GM12878 (cell line): ENCODE data around the gene TMEM178A. TPM values are rescaled to one million over a fixed set of nuclear protein-coding genes. Genes with fewer than 3 reads are reported as not detected.

ENCODE experiments used
- ATAC-seq: fragments of 200-7000 bp; cut with Tn5 transposase; 3 replicates; pipeline ENCODE4 v1.9.1; 2020; ENCODE audit warnings: mild to moderate bottlenecking, moderate library complexity
- BruUV-seq: library from RNA; stranded (reverse); fragments of 400-500 nt; replicated peaks from 2 replicates; lab custom pipeline; 2021; lab: Mats Ljungman, UMichigan
- CTCF ChIA-PET: fragments of 300-600 bp; sonication (Branson Sonifier 250); formaldehyde crosslinking; extraction: SDS; loops from one replicate; lab custom pipeline; 2021; ENCODE audit warnings: inconsistent platforms; lab: Yijun Ruan, JAX
- POLR2A ChIA-PET: fragments of 350-600 bp; formaldehyde crosslinking; extraction: SDS; loops from one replicate; lab custom pipeline; 2021; ENCODE audit warnings: inconsistent platforms; lab: Charles Lee
- RAD21 ChIA-PET: fragments of 300-600 bp; sonication (Branson Sonifier 250); formaldehyde crosslinking; loops from one replicate; lab custom pipeline; 2023; ENCODE audit warnings: antibody characterized with exemption; ENCODE audit not compliant: unreplicated experiment; lab: Charles Lee
- SMC1A ChIA-PET: fragments of 300-600 bp; sonication (Branson Sonifier 250); formaldehyde crosslinking; loops from one replicate; lab custom pipeline; 2023; ENCODE audit not compliant: unreplicated experiment, uncharacterized antibody; lab: Charles Lee
- DNase-seq: peaks from one replicate; pipeline ENCODE4 v3.0.0-alpha.2; 2011; ENCODE audit warnings: low read depth, low spot score
- FAIRE-seq: peaks from 3 replicates; lab custom pipeline; 2011; peaks lifted over from hg19 to GRCh38; lab: Jason Lieb, UNC
- H2AFZ ChIP-seq: 2 replicates; pipeline ENCODE4 v1.6.0; 2011; ENCODE audit warnings: low read depth, low read length, control low read depth; ENCODE audit not compliant: control insufficient read depth
- H3K27ac ChIP-seq: 2 replicates; pipeline ENCODE4 v1.5.1; 2011; ENCODE audit warnings: control low read depth; ENCODE audit not compliant: control insufficient read depth, insufficient read depth
- H3K27me3 ChIP-seq, 2 experiments: replicated peaks in 1 of 2; 2 replicates each; pipeline versions ENCODE4 v1.6.0 to v1.6.1; 2011; ENCODE audit warnings: low read length in 1 of 2; ENCODE audit not compliant: control insufficient read depth in 2 of 2, insufficient read depth in 2 of 2
- H3K36me3 ChIP-seq, 2 experiments: 2 replicates each; pipeline ENCODE4 v1.5.1; 2011; ENCODE audit warnings: low read length in 1 of 2; ENCODE audit not compliant: control insufficient read depth in 2 of 2, insufficient read depth in 2 of 2
- H3K4me1 ChIP-seq: 2 replicates; pipeline ENCODE4 v1.6.1; 2011; ENCODE audit warnings: mild to moderate bottlenecking, low read length, moderate library complexity, mixed read lengths; ENCODE audit not compliant: control insufficient read depth, insufficient read depth
- H3K4me2 ChIP-seq: 2 replicates; pipeline ENCODE4 v1.6.0; 2011; ENCODE audit warnings: control low read depth; ENCODE audit not compliant: control insufficient read depth, insufficient read depth
- H3K4me3 ChIP-seq: fragments of 200-600 bp; sonication (generic); 2 replicates; pipeline ENCODE4 v1.5.1; 2016
- H3K79me2 ChIP-seq: 2 replicates; pipeline ENCODE4 v1.6.0; 2011; ENCODE audit warnings: low read length; ENCODE audit not compliant: control insufficient read depth, insufficient read depth
- H3K9ac ChIP-seq: 2 replicates; pipeline ENCODE4 v1.8.0; 2011; ENCODE audit warnings: low read length, control low read depth, mixed read lengths; ENCODE audit not compliant: control insufficient read depth, insufficient read depth
- H3K9me3 ChIP-seq: replicated peaks from 3 replicates; pipeline ENCODE4 v1.5.1; 2011; ENCODE audit warnings: mild to moderate bottlenecking, low read length; ENCODE audit not compliant: control insufficient read depth, insufficient read depth
- H4K20me1 ChIP-seq: 2 replicates; pipeline ENCODE4 v1.6.0; 2011; ENCODE audit not compliant: control insufficient read depth, insufficient read depth
- BCL11A ChIP-seq: IDR thresholded peaks from 2 replicates; pipeline ENCODE4 v1.6.1; 2011; ENCODE audit warnings: low read depth, low read length
- CREB1 ChIP-seq: IDR thresholded peaks from 2 replicates; pipeline ENCODE4 v1.6.1; 2012; ENCODE audit warnings: low read depth, mild to moderate bottlenecking, inconsistent platforms
- DPF2 ChIP-seq: fragments of 450-650 bp; IDR thresholded peaks from 2 replicates; pipeline ENCODE4 v1.6.1; 2017; ENCODE audit warnings: mild to moderate bottlenecking
- ELK1 ChIP-seq: IDR thresholded peaks from 2 replicates; pipeline ENCODE4 v1.6.1; 2012; ENCODE audit warnings: low read depth, low read length, improper control_type of control experiment
- EZH2 ChIP-seq: IDR thresholded peaks from 2 replicates; pipeline ENCODE4 v1.6.1; 2012; ENCODE audit warnings: low read depth, mild to moderate bottlenecking, control low read depth, inconsistent platforms, low read length, borderline replicate concordance; ENCODE audit not compliant: control insufficient read depth
- HDAC2 ChIP-seq: fragments of 200-600 bp; sonication (generic); IDR thresholded peaks from 2 replicates; pipeline ENCODE4 v1.6.1; 2017
- IRF3 ChIP-seq: fragments of 450-650 bp; IDR thresholded peaks from 2 replicates; pipeline ENCODE4 v1.6.1; 2014; ENCODE audit warnings: mild to moderate bottlenecking
- NFIC ChIP-seq: IDR thresholded peaks from 2 replicates; pipeline ENCODE4 v1.6.1; 2012; ENCODE audit warnings: low read depth, mild to moderate bottlenecking, inconsistent platforms, low read length, moderate library complexity
- NFYB ChIP-seq: IDR thresholded peaks from 2 replicates; pipeline ENCODE4 v1.6.1; 2011; ENCODE audit warnings: low read depth, mild to moderate bottlenecking, low read length, improper control_type of control experiment, moderate library complexity; ENCODE audit not compliant: insufficient read depth
- PAX8 ChIP-seq: fragments of 450-650 bp; IDR thresholded peaks from 2 replicates; pipeline ENCODE4 v1.6.1; 2017; ENCODE audit warnings: mild to moderate bottlenecking, moderate library complexity
- POLR2AphosphoS2 ChIP-seq: IDR thresholded peaks from 2 replicates; pipeline ENCODE4 v1.6.1; 2011; ENCODE audit warnings: low read depth, mild to moderate bottlenecking, low read length, improper control_type of control experiment, moderate library complexity
- RFX5 ChIP-seq: IDR thresholded peaks from 2 replicates; pipeline ENCODE4 v1.6.1; 2011; ENCODE audit warnings: low read depth, low read length, improper control_type of control experiment
- SIN3A ChIP-seq: IDR thresholded peaks from 2 replicates; pipeline ENCODE4 v1.6.1; 2012; ENCODE audit warnings: low read depth, low read length, improper control_type of control experiment
- WGBS: methylation state at CpG from one replicate; pipeline ENCODE4 v1.1.6; 2016; ENCODE audit warnings: low lambda C conversion rate; ENCODE audit not compliant: insufficient replicate concordance, insufficient coverage; ENCODE audit errors: missing lambda C conversion rate; 5-methylcytosine and 5-hydroxymethylcytosine counted together
- in situ Hi-C: fragments of 300-500 bp; cut with MboI; formaldehyde crosslinking; loops from 9 replicates; pipeline ENCODE4 v1.14.3; 2018; ENCODE audit warnings: mixed read lengths
- intact Hi-C: fragments of 100-400 bp; cut with micrococcal nuclease; formaldehyde crosslinking; loops from one replicate; pipeline ENCODE4 v1.14.2; 2022; ENCODE audit not compliant: unreplicated experiment
- polyA plus RNA-seq, 11 experiments: library from polyadenylated mRNA; depleted of rRNA in 4 of 11; unstranded in 6 of 11; stranded (reverse) in 5 of 11; fragments of >200 nt; fragmentation: Nextera tagmentation in 4 of 11; fragmentation: Illumina TruSeq in 1 of 11; extraction: Ambion mirVana in 4 of 11; extraction: Trizol in 1 of 11; gene quantifications; 1 replicate in 1 of 11; 2 replicates in 10 of 11; pipeline versions ENCODE4 v1.2.1 to v1.2.3, GENCODE V29; 2011 to 2016; ENCODE audit warnings: inconsistent platforms in 2 of 11, missing spikeins in 2 of 11, low read depth in 1 of 11
- total RNA-seq, 4 experiments: library from RNA; depleted of rRNA in 3 of 4; stranded (reverse); fragments of >200 nt in 3 of 4; fragmentation: Illumina TruSeq in 1 of 4; extraction: Trizol in 1 of 4; gene quantifications; 2 replicates each; pipeline versions ENCODE4 v1.2.1 to v1.2.3, GENCODE V29; 2013 to 2021

The TMEM178A gene
- total and polyA plus RNA-seq, 10 of the 15 experiments (the other 5 are each of a cell fraction or from before 2014, with no cell fraction given), result not detected

GRCh38 chr2:39738936-39739335, 73.2 kb downstream of the TMEM178A start (continued):
- TF ChIP-seq IRF3 (no peak), DPF2 (no peak), ELK1 (no peak), EZH2 (no peak)

GRCh38 chr2:39739386-39739785, 73.7 kb downstream of the TMEM178A start:
- SMC1A ChIA-PET, result no interaction called here
- no peaks in the 10 kb centered on the region for H4K20me1 ChIP-seq

More at GRCh38 chr2:39739386-39739785, 73.7 kb downstream of the TMEM178A start:
- FAIRE-seq, result no peak
- no TSS peak for BruUV-seq
- DNase-seq, result no peak
- Histone ChIP-seq H3K9ac (no peak overlapping the region), H3K27ac (no peak overlapping the region), H3K27me3 (no peaks in the 10 kb centered on the region), H3K79me2 (no peaks in the 10 kb centered on the region), H3K4me3 (no peak overlapping the region), H3K9me3 (no peaks in the 10 kb centered on the region), H3K36me3 (peaks cover 2 to 23% of the 10 kb centered on the region in 2 experiments), H2AFZ (no peak overlapping the region), H3K4me1 (no peaks in the 10 kb centered on the region), H3K4me2 (no peak overlapping the region)
- ChIA-PET RAD21 (no interaction called here), CTCF (interaction anchor here (1.2 to 2.8 kb wide), 2 partner anchors 9 to 360 kb away, joined by 4 to 18 read pairs; no protein-coding TSS in a partner anchor), POLR2A (no interaction called here)
- TF ChIP-seq SIN3A (no peak), CREB1 (no peak), NFYB (no peak), RFX5 (no peak), POLR2AphosphoS2 (no peak), HDAC2 (no peak), NFIC (no peak), PAX8 (no peak), BCL11A (no peak)
- in situ Hi-C loops (loop anchor here (25.0 kb wide), 1 partner anchor 677 kb away; no protein-coding TSS in a partner anchor), intact Hi-C loops (no loop called here)
- ATAC-seq, result no peak
- WGBS, result 68% methylated on average over 5 of the region's 5 CpGs
